GM19395 (cell line): ENCODE data around the gene EPG5.
A peak's percentile ranks its signal among the peaks of the same experiment; 100 is the strongest.

ENCODE experiments used
- ATAC-seq: cut with Tn5 transposase; IDR thresholded peaks from one replicate; pipeline ENCODE4 v1.9.1; 2021; ENCODE audit warnings: mild to moderate bottlenecking, moderate library complexity; ENCODE audit not compliant: unreplicated experiment

The EPG5 gene

DNA sequence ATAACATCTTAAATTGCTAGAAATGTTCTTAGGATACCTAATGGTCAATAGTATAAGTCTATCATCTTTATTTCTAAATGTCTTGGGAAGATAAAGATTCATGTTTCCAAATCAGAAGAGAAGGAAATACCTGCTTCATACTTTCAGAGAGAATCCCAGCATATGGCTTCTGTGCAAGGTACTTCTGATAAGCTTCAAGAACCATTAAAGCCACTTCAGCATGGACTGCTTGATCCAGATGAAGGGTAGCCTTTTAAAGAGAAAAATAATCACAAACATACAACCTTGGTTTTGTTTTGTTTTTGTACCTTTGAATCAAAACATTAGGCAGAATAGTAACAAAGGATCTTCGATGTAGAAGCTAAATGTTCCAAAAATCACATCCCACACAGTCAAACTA lies 44.0 kb downstream of the EPG5 start:
- ATAC-seq = no peak

DNA sequence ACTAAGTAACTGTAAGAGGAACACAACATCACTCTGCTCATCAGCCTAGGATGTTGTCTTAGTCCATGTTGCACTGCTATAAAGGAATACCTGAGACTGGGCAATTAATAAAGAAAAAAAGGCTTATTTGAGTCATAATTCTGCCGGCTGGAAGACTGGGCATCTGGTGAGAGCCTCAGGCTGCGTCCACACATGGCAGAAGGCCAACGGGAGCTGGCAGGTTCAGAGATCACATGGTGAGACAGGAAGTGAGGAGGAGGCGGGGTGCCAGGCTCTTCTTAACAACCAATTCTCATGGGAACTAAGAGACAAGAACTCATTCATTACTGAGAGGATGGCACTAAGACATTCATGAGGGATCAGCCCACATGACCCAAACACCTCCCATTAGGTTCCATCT lies 46.8 kb downstream of the EPG5 start:
- ATAC-seq = no peak

- no peak for ATAC-seq
These were observed 50.8 kb downstream of the EPG5 start for GRCh38 chr18:45916302-45916701.

GRCh38 chr18:45913276-45913675 lies 53.9 kb downstream of the EPG5 start:
- no peak for ATAC-seq

DNA sequence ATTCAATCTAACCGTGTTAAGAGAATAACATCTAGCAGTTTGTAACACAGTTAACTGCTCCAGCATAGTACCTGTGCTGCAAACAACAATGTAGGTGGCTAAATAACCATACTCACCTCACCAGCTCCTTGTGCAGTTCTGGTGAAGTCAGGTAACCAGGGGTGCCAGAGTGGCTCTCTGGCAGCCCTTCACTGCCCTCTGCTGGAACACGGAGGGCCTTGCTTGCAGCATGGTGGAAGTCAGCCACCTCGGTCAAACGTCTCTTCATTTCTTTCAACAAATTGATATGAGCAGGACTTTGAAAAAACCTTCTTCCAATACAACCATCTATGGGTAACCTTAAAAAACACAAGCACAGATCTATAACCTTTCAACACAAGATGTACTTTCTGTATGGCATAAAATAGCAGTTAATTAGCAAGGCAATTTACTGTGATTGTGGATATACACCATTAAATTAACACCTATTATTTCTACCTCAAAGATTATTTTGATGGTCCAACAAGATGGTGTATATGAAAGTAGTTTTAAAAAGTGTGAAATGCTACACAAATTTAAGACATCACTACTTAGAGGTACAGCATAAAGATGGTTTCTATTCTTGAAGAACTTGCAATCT lies 56.6 kb downstream of the EPG5 start:
- peak; percentile 73 for ATAC-seq

DNA sequence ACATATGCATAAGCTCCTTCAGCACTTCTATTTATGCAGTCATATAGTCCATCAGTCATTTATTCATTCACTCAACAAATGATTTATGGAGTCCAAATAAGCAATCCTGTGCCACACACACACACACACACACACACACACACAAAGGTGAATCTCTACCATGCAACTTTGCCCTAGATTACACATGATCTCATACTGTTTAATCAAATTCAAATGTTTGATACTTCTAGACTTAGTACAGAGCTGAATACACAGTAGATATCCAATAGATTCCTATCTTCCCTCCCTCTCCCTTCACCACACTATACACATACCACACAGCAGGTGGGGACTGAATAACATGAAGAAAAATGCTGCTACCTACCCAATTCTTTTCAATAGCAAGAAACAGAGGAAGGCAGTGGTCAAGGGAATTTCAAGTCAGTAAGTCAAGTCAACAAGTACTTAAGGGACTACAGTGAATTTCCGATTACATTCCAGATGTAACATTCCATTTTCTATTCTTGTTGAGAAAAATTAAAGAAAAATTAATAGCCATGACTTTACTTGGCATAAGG lies 65.4 kb downstream of the EPG5 start:
- ATAC-seq = no peak

DNA sequence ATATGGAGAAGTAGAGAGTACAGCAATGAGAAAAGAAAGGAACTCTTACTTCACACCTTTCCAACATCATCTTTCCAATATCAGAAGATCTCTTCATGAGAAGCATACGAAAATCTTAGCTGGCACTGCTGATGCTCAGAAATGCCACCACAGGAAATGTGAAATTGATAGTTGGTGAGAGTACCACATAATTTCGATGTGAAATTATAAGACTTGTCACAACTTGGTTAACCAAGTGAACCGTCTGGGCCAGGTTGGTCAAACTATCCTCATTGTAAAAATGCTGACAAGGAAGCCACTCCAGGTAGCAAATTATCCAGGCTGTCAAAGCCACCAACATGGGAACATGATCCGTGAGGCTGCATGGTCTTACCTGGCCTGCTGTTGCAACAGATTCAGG lies 66.5 kb downstream of the EPG5 start:
- no peak for ATAC-seq

GRCh38 chr18:45896991-45897390 lies 70.1 kb downstream of the EPG5 start:
- no peak for ATAC-seq

- no peak for ATAC-seq
These were observed 70.7 kb downstream of the EPG5 start for GRCh38 chr18:45896452-45896851.

DNA sequence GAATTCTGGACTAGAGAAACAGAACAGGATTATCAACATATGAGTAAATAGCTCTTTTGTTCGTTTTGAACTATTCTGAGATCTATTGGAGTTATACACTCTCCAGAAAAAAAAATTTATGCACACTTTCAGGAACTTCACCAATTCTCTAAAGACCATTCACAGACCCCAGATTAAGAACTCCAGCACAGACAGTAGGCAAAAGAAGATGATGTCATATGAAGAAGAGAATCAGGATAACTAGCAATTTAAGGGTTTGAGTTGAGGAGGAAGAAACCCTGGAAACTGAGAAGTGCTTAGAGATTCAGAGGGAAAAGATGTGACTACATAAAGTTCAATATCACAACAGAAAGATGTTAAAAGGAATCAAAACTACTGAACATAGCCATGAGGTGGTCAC lies 71.8 kb downstream of the EPG5 start:
- ATAC-seq = no peak

- no peak for ATAC-seq
These were observed 72.3 kb downstream of the EPG5 start for GRCh38 chr18:45894818-45895217.

DNA sequence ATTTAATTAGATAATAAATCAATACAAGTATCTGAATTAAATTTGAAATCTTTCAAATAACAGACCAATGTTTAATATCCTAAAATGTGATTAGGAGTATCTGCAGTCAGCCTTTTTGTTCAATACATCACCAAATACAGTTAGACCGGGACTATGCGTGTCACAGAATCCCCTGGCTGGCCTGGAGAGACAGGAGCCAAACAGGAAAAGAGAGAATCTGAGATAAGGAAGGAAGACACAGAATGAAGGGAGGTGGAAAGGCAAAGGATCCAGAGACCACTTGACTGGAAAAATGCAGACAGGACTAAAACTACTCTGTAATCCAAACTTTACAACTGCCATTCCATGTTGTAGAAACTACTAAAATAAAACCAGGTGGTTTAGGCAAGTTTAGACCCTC lies 75.3 kb downstream of the EPG5 start:
- no peak for ATAC-seq

DNA sequence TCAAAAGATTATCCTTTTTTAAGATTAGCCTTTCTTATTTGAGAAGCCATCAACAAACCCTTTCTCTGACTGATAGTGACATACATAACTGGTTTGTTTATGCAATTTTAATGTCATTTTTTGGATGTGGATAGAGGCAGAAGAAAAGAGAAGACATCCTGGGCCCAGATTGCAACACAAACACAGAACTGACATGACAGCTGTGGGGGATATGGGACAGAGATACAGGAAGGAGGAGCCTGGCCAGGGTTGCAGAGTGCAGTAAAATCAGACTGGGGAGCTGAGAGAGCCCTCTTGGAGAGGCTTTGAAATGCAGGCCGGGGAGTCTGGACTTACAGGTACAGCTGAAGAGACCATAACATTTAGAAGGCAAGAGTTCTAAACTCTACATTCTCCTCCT lies 76.5 kb downstream of the EPG5 start:
- no peak for ATAC-seq

DNA sequence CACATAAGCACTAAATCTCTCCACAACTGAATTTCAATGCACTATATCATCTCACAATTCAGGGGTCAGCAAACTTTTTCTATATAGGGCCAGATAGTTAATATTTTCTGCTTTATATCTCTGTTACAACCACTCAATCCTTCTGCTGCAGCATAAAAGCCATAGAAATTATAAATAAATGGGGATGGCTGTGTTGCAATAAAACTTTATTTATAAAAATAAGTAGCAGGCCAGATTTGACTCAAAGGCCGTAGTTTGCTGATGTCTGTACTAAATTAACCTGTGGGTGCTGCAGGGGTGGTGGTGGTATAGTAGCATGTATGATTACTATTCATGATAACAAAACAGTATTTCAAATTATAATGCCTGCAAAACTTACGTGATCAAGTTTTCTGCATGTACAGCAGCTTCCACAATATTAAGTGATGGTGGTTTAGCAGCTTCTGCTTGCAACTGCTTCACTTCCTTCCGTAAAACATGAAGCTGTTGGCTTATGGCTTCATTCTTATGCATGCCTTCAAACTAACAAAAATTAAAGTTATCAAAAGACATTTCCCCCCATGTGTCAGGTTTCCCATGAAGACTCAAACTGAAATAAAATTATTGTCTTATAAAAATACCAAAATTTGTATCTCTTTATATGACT lies 77.6 kb downstream of the EPG5 start:
- no peak for ATAC-seq

DNA sequence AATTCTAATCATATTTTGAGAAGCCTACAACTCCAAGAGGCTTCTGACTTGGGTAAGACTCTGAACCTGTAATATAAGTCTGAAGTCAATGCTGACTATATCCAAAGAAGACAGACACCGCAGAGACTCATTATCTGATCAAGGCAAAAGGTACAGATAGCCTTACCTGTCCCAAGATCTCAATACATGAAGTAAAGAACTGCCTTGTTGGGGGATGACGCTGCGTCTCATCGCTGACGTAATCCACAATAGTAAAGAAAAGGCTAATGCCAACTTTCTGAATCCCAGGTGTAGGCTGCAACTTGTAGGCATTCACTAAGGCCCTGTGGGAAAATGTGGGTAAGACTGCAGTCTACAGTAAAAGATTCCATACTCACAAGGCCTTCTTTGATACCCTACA lies 79.5 kb downstream of the EPG5 start:
- no peak for ATAC-seq

DNA sequence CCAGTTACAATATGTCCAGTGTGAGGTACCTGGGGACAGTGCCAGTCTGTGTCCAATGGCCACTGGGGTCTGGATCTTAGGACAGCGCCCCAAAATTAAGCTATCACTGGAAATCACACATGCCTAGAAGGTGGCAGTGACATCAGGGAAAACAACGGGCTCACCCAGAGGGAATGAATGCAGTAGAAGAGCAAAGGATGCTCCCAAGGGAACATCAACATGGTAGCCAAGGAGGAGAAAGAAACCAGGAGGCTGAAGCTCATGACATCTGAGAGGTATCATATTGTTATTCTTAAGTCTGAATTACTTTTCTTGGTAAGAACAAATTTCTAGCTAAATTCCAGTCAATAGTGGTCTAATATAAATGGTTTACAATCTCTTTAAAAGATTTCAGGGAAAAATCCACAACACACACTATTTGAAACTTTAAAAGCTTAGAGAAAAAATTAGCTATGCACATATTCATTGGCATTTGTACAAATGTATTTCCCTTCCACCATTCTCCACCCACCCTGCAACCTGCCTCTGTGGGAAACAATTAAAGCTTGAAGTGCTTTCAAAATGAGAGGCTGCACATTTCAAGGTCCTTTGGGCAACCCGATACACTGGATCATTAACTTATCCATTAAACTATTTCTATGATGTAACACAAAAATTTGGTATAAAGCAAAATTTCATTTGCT lies 86.1 kb downstream of the EPG5 start:
- ATAC-seq = no peak

DNA sequence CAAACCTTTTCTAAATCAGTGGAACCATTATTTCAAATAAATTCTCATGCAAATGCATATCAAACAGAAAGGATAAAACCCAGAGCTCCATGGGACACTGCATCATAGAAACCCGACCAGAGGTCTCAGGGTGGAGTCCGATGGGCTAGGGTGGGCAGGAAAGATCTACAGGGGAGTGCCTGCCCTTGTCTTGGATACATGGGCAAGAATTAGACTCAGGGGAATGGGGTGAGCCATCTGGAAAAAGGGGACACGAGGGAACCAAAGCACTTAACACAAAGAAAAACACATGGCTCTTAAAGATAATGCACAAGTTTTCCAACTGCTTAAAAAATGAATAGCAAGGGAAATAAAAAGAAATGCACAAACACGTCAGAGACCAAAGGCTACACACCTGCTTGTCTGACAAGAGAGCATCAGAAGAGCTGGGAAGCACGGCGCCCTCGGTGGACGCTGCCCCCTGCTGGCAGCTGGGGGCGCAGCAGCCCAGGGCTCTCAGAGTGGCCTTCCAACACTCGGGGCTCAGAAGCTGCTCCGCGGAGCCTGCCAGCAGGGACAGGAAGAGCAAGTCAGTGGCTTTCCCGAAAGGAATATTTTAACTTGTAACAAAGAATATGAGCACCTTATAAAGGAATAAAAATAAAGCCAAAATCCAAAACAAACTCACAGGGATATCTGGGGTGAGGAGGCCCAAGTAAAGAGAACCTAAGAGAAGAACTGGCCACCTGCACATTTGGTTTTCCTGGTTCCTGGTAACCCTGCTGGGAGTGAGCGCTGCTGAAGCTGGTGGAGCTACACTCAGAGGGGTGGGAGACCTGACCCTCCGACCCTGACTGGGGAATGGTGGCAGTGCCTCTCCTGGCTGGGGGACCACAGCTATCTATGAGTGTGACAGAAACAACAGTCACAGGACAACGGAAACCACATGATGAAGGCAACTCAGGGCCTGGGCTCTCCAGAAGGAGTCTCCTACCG lies 87.2 kb downstream of the EPG5 start:
- ATAC-seq = peak; percentile 88

GRCh38 chr18:45877403-45877802 lies 89.7 kb downstream of the EPG5 start:
- no peak for ATAC-seq

GRCh38 chr18:45876161-45876560 lies 91.0 kb downstream of the EPG5 start:
- no peak for ATAC-seq

GRCh38 chr18:45874491-45875184 lies 92.5 kb downstream of the EPG5 start:
- peak; percentile 92 for ATAC-seq
